Progenitor cell of endocrine pancreas (in vitro differentiated cells): ENCODE data around the gene FTO. TPM values are rescaled to one million over a fixed set of nuclear protein-coding genes. Genes with fewer than 3 reads are reported as not detected.

Source experiments
- DNase-seq: peaks from one replicate; pipeline ENCODE4 v3.0.0; 2021; ENCODE audit warnings: low spot score; ENCODE audit not compliant: unreplicated experiment
- H3K27ac Mint-ChIP-seq: 2 replicates; pipeline ENCODE4 v1.8.0; 2021; ENCODE audit warnings: mild to moderate bottlenecking, moderate library complexity, mixed read lengths
- H3K27me3 Mint-ChIP-seq: 2 replicates; pipeline ENCODE4 v1.8.0; 2021; ENCODE audit warnings: mixed read lengths
- H3K36me3 Mint-ChIP-seq: 2 replicates; pipeline ENCODE4 v1.8.0; 2022; ENCODE audit warnings: mixed read lengths; ENCODE audit not compliant: insufficient read depth
- H3K4me1 Mint-ChIP-seq: 2 replicates; pipeline ENCODE4 v1.8.0; 2021; ENCODE audit warnings: low read depth, mixed read lengths
- H3K4me3 Mint-ChIP-seq: 2 replicates; pipeline ENCODE4 v1.8.0; 2021; ENCODE audit warnings: low read depth, mild to moderate bottlenecking, moderate library complexity, mixed read lengths
- H3K9me3 Mint-ChIP-seq: 2 replicates; pipeline ENCODE4 v1.8.0; 2021; ENCODE audit warnings: low read depth, mixed read lengths
- CTCF ChIP-seq: fragments of 200-600 bp; sonication (generic); IDR thresholded peaks from one replicate; pipeline ENCODE4 v1.5.0; 2021; ENCODE audit warnings: antibody characterized with exemption, mild to moderate bottlenecking; ENCODE audit not compliant: unreplicated experiment
- total RNA-seq: library from RNA; stranded (reverse); gene quantifications from 2 replicates; pipeline ENCODE4 v1.2.1, GENCODE V29; 2021

Gene FTO
- total RNA-seq, 1 donor from 2014 or later, result 78.7 TPM

DNA sequence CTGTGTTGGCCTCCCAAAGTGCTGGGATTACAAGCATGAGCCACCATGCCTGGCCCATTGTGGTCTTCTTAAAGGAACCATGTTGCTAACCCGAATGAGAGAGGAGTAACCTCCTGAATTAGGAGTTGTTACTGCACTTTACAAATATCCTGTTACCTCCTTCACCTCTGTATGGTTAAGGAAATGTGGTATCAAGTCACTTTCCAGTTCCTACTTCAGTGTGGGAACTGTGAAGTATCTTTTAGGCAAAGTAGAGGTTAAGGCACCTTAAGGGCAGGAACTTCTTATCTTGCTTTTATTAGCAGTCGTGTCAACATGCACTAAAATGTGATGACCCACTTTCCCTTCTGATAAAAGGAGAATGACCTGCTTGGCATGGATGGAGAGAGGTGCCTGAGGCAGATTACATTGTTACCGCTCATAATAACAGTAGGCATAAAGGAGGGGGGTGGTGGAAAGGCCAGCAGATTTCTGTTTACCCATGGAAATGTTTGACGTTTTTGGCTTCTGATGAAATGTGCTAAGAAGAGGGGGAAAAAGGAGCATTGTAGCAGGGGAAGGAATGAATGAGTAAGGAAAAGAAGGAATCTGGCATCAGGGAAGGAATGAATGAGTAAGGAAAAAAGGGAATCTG is 28.5 kb downstream of the FTO start:
- TF ChIP-seq CTCF, result no peak
- DNase-seq, result no peak
- no peak overlapping the region for H3K4me3 Mint-ChIP-seq
- peaks cover 1% of the 10 kb centered on the region for H3K36me3 Mint-ChIP-seq
- H3K9me3 Mint-ChIP-seq, result no peaks in the 10 kb centered on the region
- peaks cover 7% of the 10 kb centered on the region for H3K4me1 Mint-ChIP-seq
- H3K27ac Mint-ChIP-seq, result no peak overlapping the region
- no peaks in the 10 kb centered on the region for H3K27me3 Mint-ChIP-seq

DNA sequence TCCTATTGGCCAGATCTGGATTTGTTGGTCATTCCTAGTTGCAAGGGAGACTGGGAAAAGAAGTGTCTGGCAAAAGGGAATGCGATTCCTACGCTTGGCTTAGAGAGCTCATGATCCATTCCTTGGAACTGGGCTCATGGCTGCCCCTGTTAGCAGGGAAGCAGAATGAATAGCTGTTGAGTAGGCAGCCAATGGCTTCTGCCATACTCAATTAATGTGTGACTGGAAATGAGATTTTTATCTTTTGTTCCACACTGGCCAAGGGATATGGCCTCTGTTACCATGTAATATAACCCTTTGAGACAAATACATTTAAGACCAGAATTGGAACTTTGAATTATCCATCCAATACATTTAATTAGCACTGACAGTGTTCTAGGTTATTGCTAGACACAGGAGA is 31.0 kb downstream of the FTO start:
- Mint-ChIP-seq H3K27ac (no peak overlapping the region), H3K4me1 (peaks cover 11% of the 10 kb centered on the region), H3K27me3 (no peaks in the 10 kb centered on the region), H3K9me3 (no peaks in the 10 kb centered on the region), H3K4me3 (no peak overlapping the region), H3K36me3 (peaks cover 1% of the 10 kb centered on the region)
- no peak for TF ChIP-seq CTCF
- DNase-seq, result no peak

GRCh38 chr16:53736297-53736696 is 32.3 kb downstream of the FTO start:
- Mint-ChIP-seq H3K4me1 (peaks cover 19% of the 10 kb centered on the region), H3K27me3 (no peaks in the 10 kb centered on the region), H3K36me3 (peaks cover 1% of the 10 kb centered on the region), H3K27ac (no peak overlapping the region), H3K9me3 (no peaks in the 10 kb centered on the region), H3K4me3 (no peak overlapping the region)
- no peak for DNase-seq
- TF ChIP-seq CTCF, result no peak

DNA sequence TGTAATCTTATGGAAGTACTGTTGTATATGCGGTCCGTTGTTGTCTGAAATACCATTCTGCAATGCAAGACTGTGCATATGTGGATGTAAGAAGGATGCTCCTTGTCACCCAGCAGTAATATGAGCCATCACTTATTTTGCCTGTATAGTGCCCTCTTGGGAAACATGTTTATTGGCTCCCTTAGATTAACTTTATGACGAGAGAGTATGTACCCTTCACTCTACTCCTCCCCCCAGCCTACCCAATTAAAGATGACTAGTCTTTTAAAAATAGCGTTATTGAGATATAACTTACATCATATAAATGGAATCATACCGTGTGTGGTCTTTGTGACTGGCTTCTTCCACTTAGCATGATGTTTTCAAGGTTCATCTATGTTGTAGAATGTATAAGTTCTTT is 33.6 kb downstream of the FTO start:
- DNase-seq, result no peak

GRCh38 chr16:53740476-53740875 is 36.5 kb downstream of the FTO start:
- no peaks in the 10 kb centered on the region for H3K36me3 Mint-ChIP-seq
- DNase-seq, result no peak
- H3K27me3 Mint-ChIP-seq, result no peaks in the 10 kb centered on the region
- H3K4me3 Mint-ChIP-seq, result no peak overlapping the region
- no peaks in the 10 kb centered on the region for H3K9me3 Mint-ChIP-seq
- peaks cover 36% of the 10 kb centered on the region for H3K4me1 Mint-ChIP-seq
- H3K27ac Mint-ChIP-seq, result no peak overlapping the region
- no peak for TF ChIP-seq CTCF

More for the DNA sequence above, 33.6 kb downstream of the FTO start:
- no peaks in the 10 kb centered on the region for H3K9me3 Mint-ChIP-seq
- no peaks in the 10 kb centered on the region for H3K27me3 Mint-ChIP-seq
- no peak overlapping the region for H3K27ac Mint-ChIP-seq
- no peak for TF ChIP-seq CTCF
- H3K4me3 Mint-ChIP-seq, result no peak overlapping the region
- peaks cover 21% of the 10 kb centered on the region for H3K4me1 Mint-ChIP-seq
- peaks cover under 1% of the 10 kb centered on the region for H3K36me3 Mint-ChIP-seq
